PC-3 (cell line): ENCODE results near the gene OR5H1. TPM values are rescaled to one million over a fixed set of nuclear protein-coding genes. Genes with fewer than 3 reads are reported as not detected.

ENCODE experiments used
- ATAC-seq: fragments of 200-7000 bp; cut with Tn5 transposase; 2 replicates; pipeline ENCODE4 v1.9.1; 2020; ENCODE audit warnings: mild to moderate bottlenecking, moderate library complexity
- Bru-seq: library from RNA; stranded (reverse); fragments of 400-500 nt; gene quantifications from one replicate; lab custom pipeline; 2021; lab: Mats Ljungman, UMichigan
- BruChase-seq, 2 experiments: library from RNA; stranded (reverse); fragments of 400-500 nt; gene quantifications; one replicate each; lab custom pipeline; 2021; lab: Mats Ljungman, UMichigan
- BruUV-seq: library from RNA; stranded (reverse); fragments of 400-500 nt; replicated peaks from 2 replicates; lab custom pipeline; 2021; lab: Mats Ljungman, UMichigan
- CTCF ChIA-PET: fragments of 300-600 bp; sonication (Branson Sonifier 250); formaldehyde crosslinking; loops from one replicate; lab custom pipeline; 2022; ENCODE audit warnings: antibody characterized with exemption; lab: Charles Lee
- POLR2A ChIA-PET: fragments of 300-600 bp; sonication (Branson Sonifier 250); formaldehyde crosslinking; loops from one replicate; lab custom pipeline; 2022; ENCODE audit warnings: antibody characterized with exemption; ENCODE audit not compliant: unreplicated experiment; lab: Charles Lee
- DNase-seq: peaks from one replicate; pipeline ENCODE4 v3.0.0-alpha.2; 2015
- H2AFZ ChIP-seq: fragments of 300-600 bp; sonication (generic); 2 replicates; pipeline ENCODE4 v1.6.0; 2016; ENCODE audit warnings: antibody characterized with exemption, low read length
- H3F3A ChIP-seq: fragments of 300-600 bp; sonication (generic); one replicate; pipeline ENCODE4 v1.6.0; 2017; ENCODE audit warnings: antibody characterized with exemption, low read length, control low read depth, mild to moderate bottlenecking; ENCODE audit not compliant: unreplicated experiment
- H3K27ac ChIP-seq: fragments of 300-600 bp; sonication (generic); 2 replicates; pipeline ENCODE4 v1.5.1; 2016; ENCODE audit warnings: mild to moderate bottlenecking, low read length
- H3K27me3 ChIP-seq: fragments of 300-600 bp; sonication (generic); 2 replicates; pipeline ENCODE4 v1.6.1; 2016; ENCODE audit warnings: low read length, mixed read lengths
- H3K36me3 ChIP-seq: fragments of 300-600 bp; sonication (generic); 2 replicates; pipeline ENCODE4 v1.6.1; 2016; ENCODE audit warnings: low read depth, mixed run types, low read length, mixed read lengths
- H3K4me1 ChIP-seq: fragments of 300-600 bp; sonication (generic); 2 replicates; pipeline ENCODE4 v1.5.1; 2016; ENCODE audit warnings: low read length; ENCODE audit not compliant: insufficient read depth
- H3K4me2 ChIP-seq: fragments of 300-600 bp; sonication (generic); 2 replicates; pipeline ENCODE4 v1.6.0; 2016; ENCODE audit warnings: low read length
- H3K4me3 ChIP-seq: fragments of 300-600 bp; sonication (generic); 2 replicates; pipeline ENCODE4 v1.5.1; 2016; ENCODE audit warnings: mild to moderate bottlenecking, low read length, mixed read lengths
- H3K79me2 ChIP-seq: fragments of 300-600 bp; sonication (generic); 2 replicates; pipeline ENCODE4 v1.6.1; 2017; ENCODE audit warnings: low read length, mixed read lengths
- H3K9ac ChIP-seq: fragments of 300-600 bp; sonication (generic); 2 replicates; pipeline ENCODE4 v1.6.0; 2016; ENCODE audit warnings: mild to moderate bottlenecking, low read length
- H3K9me2 ChIP-seq: fragments of 300-600 bp; sonication (generic); replicated peaks from 2 replicates; pipeline ENCODE4 v1.6.1; 2016; ENCODE audit warnings: mixed run types, low read length, mixed read lengths
- H3K9me3 ChIP-seq: fragments of 300-600 bp; sonication (generic); 2 replicates; pipeline ENCODE4 v1.6.1; 2016; ENCODE audit warnings: low read length, mixed read lengths
- H4K20me1 ChIP-seq: fragments of 300-600 bp; sonication (generic); 2 replicates; pipeline ENCODE4 v1.6.1; 2016; ENCODE audit warnings: low read length, mixed read lengths
- EZH2 ChIP-seq: fragments of 300-600 bp; sonication (generic); IDR thresholded peaks from one replicate; pipeline ENCODE4 v1.6.1; 2017; ENCODE audit warnings: antibody characterized with exemption, mild to moderate bottlenecking, low read length; ENCODE audit not compliant: unreplicated experiment
- EZH2phosphoT487 ChIP-seq: fragments of 300-600 bp; sonication (generic); IDR thresholded peaks from 2 replicates; pipeline ENCODE4 v1.6.1; 2018; ENCODE audit warnings: mild to moderate bottlenecking, antibody characterized with exemption, low read length, borderline replicate concordance
- intact Hi-C: fragments of 100-400 bp; cut with micrococcal nuclease; formaldehyde crosslinking; loops from 2 replicates; pipeline ENCODE4 v1.9.0; 2023
- long read RNA-seq: library from polyadenylated mRNA; unstranded; transcript quantifications from one replicate; pipeline ENCODE4 v2.0.0, GENCODE V29; 2021; ENCODE audit not compliant: unreplicated experiment
- total RNA-seq: library from RNA; depleted of rRNA; stranded (reverse); fragments of >200 nt; gene quantifications from 2 replicates; pipeline ENCODE4 v1.2.3, GENCODE V29; 2014; rRNA removed
- TF ChIP-seq, protein P1 (sequence below): fragments of 300-600 bp; sonication (generic); conservative IDR thresholded peaks from 2 replicates; pipeline ENCODE4 v1.5.1; 2017; ENCODE audit warnings: antibody characterized with exemption, low read depth, mild to moderate bottlenecking, low read length

The OR5H1 gene
- total RNA-seq, result not detected in 2 replicates
- not detected for Bru-seq, nascent RNA
- BruChase-seq, experiment 1, labeled RNA remaining after a 6-hour chase, result not detected
- BruChase-seq, experiment 2, labeled RNA remaining after a 2-hour chase, result not detected
- long read RNA-seq, result 0 reads

DNA sequence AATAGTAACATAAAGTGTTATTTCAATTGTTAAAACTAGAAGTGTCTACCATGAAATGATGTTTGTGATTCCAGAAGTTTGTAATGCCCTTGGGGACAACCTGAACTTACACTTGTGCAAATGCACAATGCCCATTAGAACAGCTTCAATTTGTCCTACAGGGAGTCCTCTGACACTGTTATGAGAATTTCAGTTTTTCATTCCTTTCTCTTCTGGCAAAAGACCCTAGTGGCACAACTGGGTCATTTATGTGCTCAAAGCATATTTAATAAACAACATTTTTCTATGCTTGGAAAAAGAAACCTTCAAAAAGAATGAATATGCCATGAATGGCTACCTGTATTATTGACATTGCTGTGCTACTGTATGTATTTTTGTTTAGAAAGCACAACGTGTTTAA is at the start of gene OR5H1:
Gene OR5H1 (plus strand): TSS at position 301 of the 400 bp plus-strand sequence. CDS start 1,977 bp downstream, outside the sequence.
- Histone ChIP-seq H4K20me1 (no peaks in the 10 kb centered on the region), H3K27me3 (no peaks in the 10 kb centered on the region), H3F3A (no peaks in the 10 kb centered on the region), H3K79me2 (no peaks in the 10 kb centered on the region), H3K4me1 (no peaks in the 10 kb centered on the region), H3K36me3 (no peaks in the 10 kb centered on the region), H3K9me3 (no peaks in the 10 kb centered on the region), H3K27ac (no peak within 1 kb of the TSS), H3K9ac (no peak within 1 kb of the TSS), H3K9me2 (no peaks in the 10 kb centered on the region), H3K4me3 (no peak within 1 kb of the TSS), H2AFZ (no peak within 1 kb of the TSS), H3K4me2 (no peak within 1 kb of the TSS)
- DNase-seq (no peak), ATAC-seq (no peak)
- intact Hi-C loops, result no loop called here
- no TSS peak for BruUV-seq
- ChIA-PET POLR2A (no interaction called here), CTCF (no interaction called here)
- TF ChIP-seq EZH2 (no peak), EZH2phosphoT487 (no peak)
- TF ChIP-seq, protein P1, sequence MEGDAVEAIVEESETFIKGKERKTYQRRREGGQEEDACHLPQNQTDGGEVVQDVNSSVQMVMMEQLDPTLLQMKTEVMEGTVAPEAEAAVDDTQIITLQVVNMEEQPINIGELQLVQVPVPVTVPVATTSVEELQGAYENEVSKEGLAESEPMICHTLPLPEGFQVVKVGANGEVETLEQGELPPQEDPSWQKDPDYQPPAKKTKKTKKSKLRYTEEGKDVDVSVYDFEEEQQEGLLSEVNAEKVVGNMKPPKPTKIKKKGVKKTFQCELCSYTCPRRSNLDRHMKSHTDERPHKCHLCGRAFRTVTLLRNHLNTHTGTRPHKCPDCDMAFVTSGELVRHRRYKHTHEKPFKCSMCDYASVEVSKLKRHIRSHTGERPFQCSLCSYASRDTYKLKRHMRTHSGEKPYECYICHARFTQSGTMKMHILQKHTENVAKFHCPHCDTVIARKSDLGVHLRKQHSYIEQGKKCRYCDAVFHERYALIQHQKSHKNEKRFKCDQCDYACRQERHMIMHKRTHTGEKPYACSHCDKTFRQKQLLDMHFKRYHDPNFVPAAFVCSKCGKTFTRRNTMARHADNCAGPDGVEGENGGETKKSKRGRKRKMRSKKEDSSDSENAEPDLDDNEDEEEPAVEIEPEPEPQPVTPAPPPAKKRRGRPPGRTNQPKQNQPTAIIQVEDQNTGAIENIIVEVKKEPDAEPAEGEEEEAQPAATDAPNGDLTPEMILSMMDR, result no peak

DNA sequence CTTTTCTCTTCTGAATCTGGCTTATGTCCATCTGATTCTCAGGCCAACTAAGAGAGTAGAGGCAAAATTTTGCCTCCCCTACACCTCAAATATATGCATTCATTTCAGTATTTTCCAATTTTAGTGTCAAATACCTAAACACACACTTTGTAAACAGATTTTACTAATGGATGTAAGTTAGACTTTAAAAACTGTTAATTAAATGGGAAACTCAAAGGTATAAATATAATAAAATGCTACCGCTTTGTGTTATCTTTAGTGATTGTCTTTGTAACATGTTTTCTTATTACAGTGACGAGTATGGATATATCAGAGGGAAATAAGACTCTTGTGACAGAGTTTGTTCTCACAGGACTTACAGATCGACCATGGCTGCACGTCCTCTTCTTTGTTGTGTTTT is 43.6 kb upstream of the OR5H1 start, which contains the start of gene OR5AC2:
Gene OR5AC2 (plus strand): TSS at position 301 of the 400 bp plus-strand sequence. CDS start 0 bp downstream, at position 301.
- H3K36me3 ChIP-seq, result no peaks in the 10 kb centered on the region
- H3K4me3 ChIP-seq, result no peak within 1 kb of the TSS
- no peak within 1 kb of the TSS for H3K9ac ChIP-seq
- TF ChIP-seq EZH2phosphoT487 (no peak), EZH2 (no peak)
- TF ChIP-seq, protein P1, result no peak
- DNase-seq (no peak), ATAC-seq (no peak)
- H3K79me2 ChIP-seq, result no peaks in the 10 kb centered on the region
- CTCF ChIA-PET, result no interaction called here
- no peak within 1 kb of the TSS for H3K27ac ChIP-seq
- H3K4me2 ChIP-seq, result no peak within 1 kb of the TSS
- H4K20me1 ChIP-seq, result no peaks in the 10 kb centered on the region
- H3K9me3 ChIP-seq, result no peaks in the 10 kb centered on the region
- no peak within 1 kb of the TSS for H2AFZ ChIP-seq
- BruUV-seq, result no TSS peak
- POLR2A ChIA-PET, result no interaction called here
- H3K9me2 ChIP-seq, result no peaks in the 10 kb centered on the region
- no peaks in the 10 kb centered on the region for H3F3A ChIP-seq
- peaks cover 31% of the 10 kb centered on the region for H3K27me3 ChIP-seq
- intact Hi-C loops, result no loop called here
- H3K4me1 ChIP-seq, result no peaks in the 10 kb centered on the region

DNA sequence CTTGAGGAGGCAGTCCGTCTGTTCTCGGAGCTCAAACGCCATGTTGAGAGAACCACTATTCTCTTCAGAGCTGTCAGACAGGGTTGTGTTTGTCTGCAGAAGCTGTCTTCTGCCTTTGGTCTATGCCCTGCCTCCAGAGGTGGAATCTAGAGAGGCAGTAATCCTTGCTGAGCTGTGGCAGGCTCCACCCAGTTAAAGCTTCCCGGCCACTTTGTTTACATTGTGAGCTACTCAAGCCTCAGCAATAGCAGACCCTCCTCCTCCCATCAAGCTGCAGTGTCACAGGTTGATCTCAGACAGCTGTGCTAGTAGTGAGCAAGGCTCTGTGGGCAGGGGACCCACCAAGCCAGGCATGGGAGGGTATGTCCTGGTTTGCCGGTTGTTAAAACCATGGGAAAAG is 34.6 kb upstream of the OR5H1 start:
- H3K9ac ChIP-seq, result no peak overlapping the region
- CTCF ChIA-PET, result no interaction called here
- H3K27ac ChIP-seq, result no peak overlapping the region
- no peak overlapping the region for H2AFZ ChIP-seq
- no peak overlapping the region for H3K4me2 ChIP-seq
- no peaks in the 10 kb centered on the region for H3K9me3 ChIP-seq
- H3K79me2 ChIP-seq, result no peaks in the 10 kb centered on the region
- no peaks in the 10 kb centered on the region for H3F3A ChIP-seq
- no peak for ATAC-seq
- H3K27me3 ChIP-seq, result no peaks in the 10 kb centered on the region
- H3K4me3 ChIP-seq, result no peak overlapping the region
- POLR2A ChIA-PET, result no interaction called here
- no peak for TF ChIP-seq EZH2
- TF ChIP-seq EZH2phosphoT487, result no peak
- H3K9me2 ChIP-seq, result no peaks in the 10 kb centered on the region
- H3K4me1 ChIP-seq, result no peaks in the 10 kb centered on the region
- H3K36me3 ChIP-seq, result no peaks in the 10 kb centered on the region
- H4K20me1 ChIP-seq, result no peaks in the 10 kb centered on the region
- no TSS peak for BruUV-seq
- peak; percentile 23 for DNase-seq
- intact Hi-C loops, result no loop called here
